SU-DHL-6 (cell line): ENCODE measurements around the gene ADARB2.

ENCODE experiments used
- CTCF ChIP-seq: fragments of 200-600 bp; sonication (generic); IDR thresholded peaks from one replicate; pipeline ENCODE4 v1.5.1; 2017; ENCODE audit warnings: antibody characterized with exemption, mild to moderate bottlenecking, low read length, moderate library complexity; ENCODE audit not compliant: insufficient read depth, poor library complexity, severe bottlenecking
- EZH2phosphoT487 ChIP-seq: fragments of 200-600 bp; sonication (generic), shearing (Covaris generic); conservative IDR thresholded peaks from 2 replicates; pipeline ENCODE4 v1.6.1; 2018; ENCODE audit warnings: mild to moderate bottlenecking, antibody characterized with exemption, low read length, moderate library complexity, mixed read lengths

DNA sequence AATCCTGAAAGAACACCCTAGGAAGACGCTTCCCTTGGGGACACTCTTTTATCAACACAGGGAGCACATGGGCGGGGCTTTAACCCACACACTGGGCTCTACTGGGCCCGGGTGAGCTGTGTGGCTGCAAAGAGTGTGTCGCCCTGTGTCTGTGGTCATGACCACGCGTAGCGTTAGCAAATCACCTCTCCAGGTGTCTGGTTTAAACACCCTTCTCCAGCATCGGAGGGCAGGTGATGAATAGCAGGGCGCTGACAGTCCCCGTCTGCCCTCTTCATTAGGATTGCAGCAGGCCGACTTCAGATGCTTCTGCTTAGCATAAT lies 127.7 kb downstream of the ADARB2 start:
- TF ChIP-seq CTCF = no peak
- TF ChIP-seq EZH2phosphoT487 = no peak
